GM23248 (cell line): Measurements from ENCODE around the gene ATP2B1.

Source experiments
- EZH2 ChIP-seq: fragments of 200-600 bp; sonication (generic); IDR thresholded peaks from 2 replicates; pipeline ENCODE4 v1.6.1; 2018; ENCODE audit warnings: antibody characterized with exemption, mild to moderate bottlenecking; ENCODE audit not compliant: insufficient read depth, poor library complexity, severe bottlenecking
- EZH2phosphoT487 ChIP-seq: fragments of 200-600 bp; sonication (generic); IDR thresholded peaks from 2 replicates; pipeline ENCODE4 v1.6.1; 2018; ENCODE audit warnings: antibody characterized with exemption, moderate library complexity, mild to moderate bottlenecking, low read depth; ENCODE audit not compliant: insufficient read depth

GRCh38 chr12:89691659-89692058 is 17.0 kb downstream of the ATP2B1 start:
- TF ChIP-seq EZH2phosphoT487 (no peak), EZH2 (no peak)
